Tracheal epithelial cell (primary cell): ENCODE data around the gene KRT33B. TPM values are rescaled to one million over a fixed set of nuclear protein-coding genes. Genes with fewer than 3 reads are reported as not detected.

Source experiments
- total RNA-seq: library from RNA; depleted of rRNA; stranded (reverse); fragments of >200 nt; gene quantifications from 2 replicates; pipeline ENCODE4 v1.2.1, GENCODE V29; 2014

KRT33B gene
- total RNA-seq: 0.21 and 0.24 TPM in 2 replicates

GRCh38 chr17:41369713-41370112, at the start of gene KRT33B:
TSS of gene KRT33B (minus strand) at chr17:41369813. CDS start at chr17:41369750, 63 bp downstream.

GRCh38 chr17:41396996-41397660, 27.5 kb upstream of the KRT33B start, which contains the start of gene KRT31:
TSS of gene KRT31 (minus strand) at chr17:41397608. CDS start at chr17:41397539, 69 bp downstream.

GRCh38 chr17:41381943-41382342, 12.3 kb upstream of the KRT33B start, which contains the start of gene KRT34:
TSS of gene KRT34 (minus strand) at chr17:41382306. CDS start at chr17:41382246, 60 bp downstream.

GRCh38 chr17:41350381-41350878, 19.2 kb downstream of the KRT33B start, which contains the start of gene KRT33A:
TSS of gene KRT33A (minus strand) at chr17:41350828. CDS start at chr17:41350767, 61 bp downstream.

DNA sequence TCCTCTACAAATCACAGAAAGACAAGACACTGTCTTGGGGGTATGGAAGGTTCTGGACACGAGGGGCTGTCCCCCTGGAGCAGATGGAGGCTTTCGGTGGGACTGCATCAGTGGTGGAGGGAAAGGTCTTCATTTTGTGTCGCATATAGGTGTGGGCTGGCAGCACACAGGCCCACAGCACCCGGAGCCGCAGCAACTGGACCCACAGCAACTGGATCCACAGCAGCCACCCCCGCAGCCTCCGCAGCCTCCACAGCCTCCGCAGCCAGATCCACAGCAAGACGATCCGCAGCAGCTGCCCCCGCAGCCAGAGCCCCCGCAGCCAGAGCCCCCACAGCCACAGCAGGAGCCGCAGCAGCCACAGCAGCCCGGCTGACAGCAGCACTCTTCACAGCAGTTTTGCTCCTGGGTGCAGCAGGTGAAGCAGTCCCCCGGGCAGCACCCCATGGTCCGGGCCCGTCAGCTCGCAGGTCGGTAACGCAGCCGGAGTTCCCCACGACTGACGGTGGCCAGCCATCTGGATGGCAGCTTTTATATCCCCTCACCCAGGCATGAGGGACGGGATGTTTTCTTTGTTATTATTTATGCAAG, 54.3 kb downstream of the KRT33B start, which contains the start of gene KRTAP17-1:
Gene KRTAP17-1, minus strand, starts transcription at position 507 of the 591 bp plus-strand sequence. Its CDS starts 60 bp downstream, at position 447.

Other genes with a start within 250 kb of the KRT33B start
- not detected in 2 replicates for gene KRTAP4-12, start 245.6 kb downstream of the KRT33B start, total RNA-seq
- gene KRTAP4-6, start 229.3 kb downstream of the KRT33B start, total RNA-seq: not detected in 2 replicates
- gene KRTAP4-5, start 220.0 kb downstream of the KRT33B start, total RNA-seq: not detected in 2 replicates
- not detected in 2 replicates for gene KRTAP4-4, start 209.1 kb downstream of the KRT33B start, total RNA-seq
- not detected in 2 replicates for gene KRTAP4-3, start 201.6 kb downstream of the KRT33B start, total RNA-seq
- gene KRTAP4-2, start 191.6 kb downstream of the KRT33B start, total RNA-seq: not detected in 2 replicates
- not detected in 2 replicates for gene KRTAP4-1, start 184.9 kb downstream of the KRT33B start, total RNA-seq
- not detected in 2 replicates for gene KRTAP9-1, start 179.9 kb downstream of the KRT33B start, total RNA-seq
- gene KRTAP9-2, start 143.2 kb downstream of the KRT33B start, total RNA-seq: not detected in 2 replicates
- not detected in 2 replicates for gene KRTAP9-3, start 137.4 kb downstream of the KRT33B start, total RNA-seq
- not detected in 2 replicates for gene KRTAP9-8, start 131.8 kb downstream of the KRT33B start, total RNA-seq
- gene KRTAP9-4, start 120.1 kb downstream of the KRT33B start, total RNA-seq: not detected in 2 replicates
- gene KRTAP9-9, start 114.4 kb downstream of the KRT33B start, total RNA-seq: not detected in 2 replicates
- gene KRTAP9-6, start 104.4 kb downstream of the KRT33B start, total RNA-seq: not detected in 2 replicates
- not detected in 2 replicates for gene KRTAP9-7, start 94.1 kb downstream of the KRT33B start, total RNA-seq
- not detected in 2 replicates for gene KRTAP29-1, start 67.0 kb downstream of the KRT33B start, total RNA-seq
- gene KRTAP16-1, start 60.5 kb downstream of the KRT33B start, total RNA-seq: not detected in 2 replicates
- 0.24 TPM in 1 of 2 replicates, not detected in the other for gene KRTAP17-1, start 54.1 kb downstream of the KRT33B start, total RNA-seq
- under 0.01 TPM in 1 of 2 replicates, not detected in the other for gene KRT33A, start 19.0 kb downstream of the KRT33B start, total RNA-seq
- 0.43 and 7.0 TPM in 2 replicates for gene KRT34, start 12.5 kb upstream of the KRT33B start, total RNA-seq
- 0.24 TPM in 1 of 2 replicates, not detected in the other for gene KRT31, start 27.8 kb upstream of the KRT33B start, total RNA-seq
- not detected in 2 replicates for gene KRT37, start 54.8 kb upstream of the KRT33B start, total RNA-seq
- not detected in 2 replicates for gene KRT38, start 71.2 kb upstream of the KRT33B start, total RNA-seq
- not detected in 2 replicates for gene KRT32, start 97.6 kb upstream of the KRT33B start, total RNA-seq
- gene KRT35, start 111.3 kb upstream of the KRT33B start, total RNA-seq: not detected in 2 replicates
- not detected in 2 replicates for gene KRT36, start 120.1 kb upstream of the KRT33B start, total RNA-seq
- 0.24 and 20.0 TPM in 2 replicates for gene KRT13, start 135.8 kb upstream of the KRT33B start, total RNA-seq
- gene KRT15, start 149.1 kb upstream of the KRT33B start, total RNA-seq: 38.1 and 92.7 TPM in 2 replicates
- 3,305 and 10,988 TPM in 2 replicates for gene KRT19, start 158.5 kb upstream of the KRT33B start, total RNA-seq
- 0.72 TPM in 1 of 2 replicates, not detected in the other for gene KRT9, start 202.2 kb upstream of the KRT33B start, total RNA-seq
- 2,248 and 2,437 TPM in 2 replicates for gene KRT14, start 217.1 kb upstream of the KRT33B start, total RNA-seq
- gene KRT16, start 243.0 kb upstream of the KRT33B start, total RNA-seq: 2,720 and 3,196 TPM in 2 replicates